ENCODE results near the gene NIT1.

DNA sequence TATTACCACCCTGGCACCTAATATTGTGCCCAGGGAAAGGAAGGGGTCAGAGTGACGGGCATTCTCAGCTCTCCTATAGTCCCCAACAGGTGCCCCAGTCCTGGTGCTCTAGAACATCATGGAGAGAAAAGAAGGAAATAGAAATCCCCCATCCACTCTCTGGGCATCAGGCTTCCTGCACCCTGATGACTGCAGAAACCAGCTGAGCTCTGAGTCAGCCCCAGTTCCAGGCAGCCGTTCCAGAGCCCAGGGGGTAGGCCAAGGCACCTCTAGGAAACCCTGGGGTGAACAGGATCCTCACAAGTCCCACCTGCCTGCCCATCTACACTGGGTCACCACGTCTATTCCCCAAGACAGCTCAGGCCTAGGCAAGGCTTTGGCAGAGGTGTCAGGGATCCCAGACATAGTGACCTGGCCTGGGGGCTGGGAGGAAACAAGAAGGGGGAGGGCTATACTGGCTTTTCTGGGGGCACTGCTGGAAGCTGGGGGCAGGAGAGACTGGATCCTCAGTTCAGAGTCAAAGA, 29.3 kb upstream of the NIT1 start:
- no peak for TF ChIP-seq POLR2A (IDR thresholded peaks at IDR 0.05; ENCODE audit: low read length)
- no peak for TF ChIP-seq GATA1 (IDR thresholded peaks at IDR 0.05; ENCODE audit: low read depth, low read length)
